ENCODE data around the gene ITGA11. TPM values are rescaled to one million over a fixed set of nuclear protein-coding genes. Genes with fewer than 3 reads are reported as not detected.

ITGA11 gene
- polyA plus RNA-seq, 1 of the 3 experiments (the other 2 are of a cell fraction), result 0.49 TPM

DNA sequence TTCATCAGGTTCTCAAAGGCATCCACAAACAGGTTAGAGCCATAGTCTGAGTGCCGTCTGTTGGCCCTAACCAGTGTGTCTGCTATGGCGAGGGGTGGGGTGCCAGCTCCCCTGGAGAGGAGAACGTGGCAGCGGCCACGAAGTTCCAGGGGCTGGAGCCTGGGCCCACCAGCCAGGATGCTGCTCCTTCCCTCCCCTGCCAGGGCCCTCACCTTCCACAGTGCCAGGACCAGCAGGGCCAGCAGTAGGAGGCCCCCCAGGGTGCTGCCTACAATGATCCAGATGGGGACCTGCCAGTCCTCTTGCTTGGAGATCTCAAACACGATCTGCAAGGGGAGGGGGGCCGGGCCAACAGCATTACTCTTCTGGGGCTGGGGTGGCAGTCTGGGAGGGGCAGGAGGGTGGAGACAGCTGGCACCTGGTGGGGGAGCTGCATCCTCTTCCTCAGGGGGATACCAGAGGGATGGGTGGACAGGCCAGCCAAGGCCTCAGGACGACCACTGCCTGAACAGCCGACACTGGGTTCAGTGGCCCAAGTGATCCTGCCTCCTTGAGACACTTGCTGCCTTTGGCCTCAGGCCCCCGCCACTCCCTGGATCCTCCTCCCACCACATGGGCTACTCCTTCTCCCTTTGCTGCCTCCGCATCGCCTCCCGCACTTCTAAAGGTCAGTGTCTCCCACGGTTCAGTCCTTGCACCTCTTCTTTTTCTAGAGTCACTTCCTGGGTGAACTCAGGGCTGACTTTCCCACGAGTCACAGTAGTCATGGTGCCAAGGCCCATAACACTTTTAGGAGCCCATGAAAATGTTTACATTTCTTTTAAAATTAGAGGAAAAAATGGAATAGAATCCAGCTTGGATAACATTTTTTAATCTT is 128.2 kb downstream of the ITGA11 start:
- Histone ChIP-seq H3K4me2 (no peak overlapping the region), H4K20me1 (ENCODE audit: insufficient read depth) (no peaks in the 10 kb centered on the region), H3K9me3 (no peaks in the 10 kb centered on the region), H3K27me3 (ENCODE audit: insufficient read depth) (no peaks in the 10 kb centered on the region), H3K79me2 (ENCODE audit: insufficient read depth) (no peaks in the 10 kb centered on the region), H3K4me3 (ENCODE audit: low read depth in 2 of 2, low read length in 1 of 2) (no peak overlapping the region), H2AFZ (ENCODE audit: low read depth) (no peak overlapping the region), H3K36me3 (replicated peaks in 1 of 2; ENCODE audit: control insufficient read depth in 1 of 2, insufficient read depth in 2 of 2, low read length in 1 of 2) (no peaks in the 10 kb centered on the region), H3K9ac (0 out of 2 replicates have a peak overlapping the region, but pooled peaks have one; percentile 33), H3K9me2 (no peaks in the 10 kb centered on the region), H3K27ac (ENCODE audit: low read depth in 2 of 2, low read length in 1 of 2) (peak overlapping the region in 1 of 2 experiments; percentile 61; a peak in 2 of 4 replicates), H3F3A (replicated peaks; ENCODE audit: insufficient read depth) (peaks cover 14% of the 10 kb centered on the region), H3K4me1 (ENCODE audit: control insufficient read depth in 1 of 2, insufficient read depth in 2 of 2, low read depth in 1 of 2, low read length in 1 of 2) (peaks cover 0 to 1% of the 10 kb centered on the region in 2 experiments; a peak in 2 of 4 replicates)
- 67% methylated on average over 10 of the region's 15 CpGs for WGBS (ENCODE audit: low lambda C conversion rate)
- TF ChIP-seq FOSL2 (IDR thresholded peaks at IDR 0.05; ENCODE audit: borderline replicate concordance, low read depth) (0 out of 2 replicates have a peak, but pooled peaks have one; percentile 19), JUND (IDR thresholded peaks at IDR 0.05) (no peak)
- ChIA-PET POLR2A (interaction anchor here (0.9 kb wide), 1 partner anchor 13 kb away, joined by 3 read pairs; no protein-coding TSS in a partner anchor), CTCF (interaction anchor here (0.6 to 4.5 kb wide), 11 partner anchors 15 to 621 kb away, joined by 3 to 75 read pairs (median 4); no protein-coding TSS in a partner anchor)
- DNase-seq, result no peak

DNA sequence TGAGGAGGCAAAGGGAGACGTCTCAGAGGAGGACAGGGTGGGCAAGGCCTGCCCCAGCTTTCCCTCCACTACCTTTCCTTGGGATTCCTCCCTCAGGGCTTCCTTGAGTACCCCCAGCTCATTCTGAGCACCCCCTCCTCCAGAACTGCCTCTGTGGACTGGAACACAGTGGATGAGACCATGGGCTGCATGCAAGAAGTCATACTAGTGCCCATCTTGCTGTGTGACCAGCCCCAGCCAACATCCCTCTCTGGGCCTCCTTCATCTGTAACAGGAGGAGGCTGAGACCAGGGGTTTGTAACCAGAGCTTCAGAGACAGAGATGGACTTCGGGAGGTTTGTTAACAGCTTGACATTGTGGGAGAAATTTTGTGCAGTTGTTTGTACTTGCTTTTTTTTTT is 128.8 kb downstream of the ITGA11 start:
- H3K4me2 ChIP-seq, result no peak overlapping the region
- H3K4me3 ChIP-seq (ENCODE audit: low read depth in 2 of 2, low read length in 1 of 2), result no peak overlapping the region
- no peak overlapping the region for H3K27ac ChIP-seq (ENCODE audit: low read depth in 2 of 2, low read length in 1 of 2)
- peaks cover 0 to 4% of the 10 kb centered on the region in 2 experiments; a peak in 2 of 4 replicates for H3K4me1 ChIP-seq (ENCODE audit: control insufficient read depth in 1 of 2, insufficient read depth in 2 of 2, low read depth in 1 of 2, low read length in 1 of 2)
- no peaks in the 10 kb centered on the region for H3K9me3 ChIP-seq
- H3K27me3 ChIP-seq (ENCODE audit: insufficient read depth), result no peaks in the 10 kb centered on the region
- H3K9me2 ChIP-seq, result no peaks in the 10 kb centered on the region
- ChIA-PET POLR2A (interaction anchor here (0.9 kb wide), 1 partner anchor 12 kb away, joined by 3 read pairs; no protein-coding TSS in a partner anchor), CTCF (interaction anchor here (0.6 to 2.7 kb wide), 8 partner anchors 21 to 371 kb away, joined by 3 to 14 read pairs (median 3); partner anchors contain the start of gene FEM1B)
- peaks cover 14% of the 10 kb centered on the region for H3F3A ChIP-seq (replicated peaks; ENCODE audit: insufficient read depth)
- no peak for DNase-seq
- no peak overlapping the region for H2AFZ ChIP-seq (ENCODE audit: low read depth)
- H3K36me3 ChIP-seq (replicated peaks in 1 of 2; ENCODE audit: control insufficient read depth in 1 of 2, insufficient read depth in 2 of 2, low read length in 1 of 2), result peaks cover under 1 to 6% of the 10 kb centered on the region in 2 experiments
- WGBS (ENCODE audit: low lambda C conversion rate), result 69% methylated on average over 2 of the region's 2 CpGs
- no peak overlapping the region for H3K9ac ChIP-seq
- H4K20me1 ChIP-seq (ENCODE audit: insufficient read depth), result no peaks in the 10 kb centered on the region
- 0 out of 2 replicates have a peak, but pooled peaks cover 1% of the 10 kb centered on the region for H3K79me2 ChIP-seq (ENCODE audit: insufficient read depth)
- TF ChIP-seq RAD21 (IDR thresholded peaks at IDR 0.05; ENCODE audit: low read length) (no peak), TCF12 (IDR thresholded peaks at IDR 0.05) (no peak), GATA2 (CRISPR knock-in tag; IDR thresholded peaks at IDR 0.05) (no peak), RXRA (IDR thresholded peaks at IDR 0.05; ENCODE audit: borderline replicate concordance, low read depth) (no peak), TAF1 (IDR thresholded peaks at IDR 0.05; ENCODE audit: borderline replicate concordance, low read depth, low read length) (no peak), GABPA (IDR thresholded peaks at IDR 0.05; ENCODE audit: low read depth) (no peak), TEAD4 (IDR thresholded peaks at IDR 0.05; ENCODE audit: borderline replicate concordance, insufficient read depth) (no peak), FOSL2 (IDR thresholded peaks at IDR 0.05; ENCODE audit: borderline replicate concordance, low read depth) (no peak), SMC3 (IDR thresholded peaks at IDR 0.05; ENCODE audit: low read depth, low read length) (no peak), POLR2AphosphoS5 (IDR thresholded peaks at IDR 0.05; ENCODE audit: low read depth, low read length) (no peak), NRF1 (IDR thresholded peaks at IDR 0.05; ENCODE audit: low read depth, low read length) (no peak), NFIC (IDR thresholded peaks at IDR 0.05; ENCODE audit: borderline replicate concordance) (no peak), ELF1 (IDR thresholded peaks at IDR 0.05) (no peak)
- TF ChIP-seq, protein P1, sequence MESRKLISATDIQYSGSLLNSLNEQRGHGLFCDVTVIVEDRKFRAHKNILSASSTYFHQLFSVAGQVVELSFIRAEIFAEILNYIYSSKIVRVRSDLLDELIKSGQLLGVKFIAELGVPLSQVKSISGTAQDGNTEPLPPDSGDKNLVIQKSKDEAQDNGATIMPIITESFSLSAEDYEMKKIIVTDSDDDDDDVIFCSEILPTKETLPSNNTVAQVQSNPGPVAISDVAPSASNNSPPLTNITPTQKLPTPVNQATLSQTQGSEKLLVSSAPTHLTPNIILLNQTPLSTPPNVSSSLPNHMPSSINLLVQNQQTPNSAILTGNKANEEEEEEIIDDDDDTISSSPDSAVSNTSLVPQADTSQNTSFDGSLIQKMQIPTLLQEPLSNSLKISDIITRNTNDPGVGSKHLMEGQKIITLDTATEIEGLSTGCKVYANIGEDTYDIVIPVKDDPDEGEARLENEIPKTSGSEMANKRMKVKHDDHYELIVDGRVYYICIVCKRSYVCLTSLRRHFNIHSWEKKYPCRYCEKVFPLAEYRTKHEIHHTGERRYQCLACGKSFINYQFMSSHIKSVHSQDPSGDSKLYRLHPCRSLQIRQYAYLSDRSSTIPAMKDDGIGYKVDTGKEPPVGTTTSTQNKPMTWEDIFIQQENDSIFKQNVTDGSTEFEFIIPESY (IDR thresholded peaks at IDR 0.05; ENCODE audit: borderline replicate concordance, low read depth), result no peak
- TF ChIP-seq, protein P2, sequence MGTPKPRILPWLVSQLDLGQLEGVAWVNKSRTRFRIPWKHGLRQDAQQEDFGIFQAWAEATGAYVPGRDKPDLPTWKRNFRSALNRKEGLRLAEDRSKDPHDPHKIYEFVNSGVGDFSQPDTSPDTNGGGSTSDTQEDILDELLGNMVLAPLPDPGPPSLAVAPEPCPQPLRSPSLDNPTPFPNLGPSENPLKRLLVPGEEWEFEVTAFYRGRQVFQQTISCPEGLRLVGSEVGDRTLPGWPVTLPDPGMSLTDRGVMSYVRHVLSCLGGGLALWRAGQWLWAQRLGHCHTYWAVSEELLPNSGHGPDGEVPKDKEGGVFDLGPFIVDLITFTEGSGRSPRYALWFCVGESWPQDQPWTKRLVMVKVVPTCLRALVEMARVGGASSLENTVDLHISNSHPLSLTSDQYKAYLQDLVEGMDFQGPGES (IDR thresholded peaks at IDR 0.05; ENCODE audit: low read depth, low read length), result no peak
- TF ChIP-seq, protein P3, sequence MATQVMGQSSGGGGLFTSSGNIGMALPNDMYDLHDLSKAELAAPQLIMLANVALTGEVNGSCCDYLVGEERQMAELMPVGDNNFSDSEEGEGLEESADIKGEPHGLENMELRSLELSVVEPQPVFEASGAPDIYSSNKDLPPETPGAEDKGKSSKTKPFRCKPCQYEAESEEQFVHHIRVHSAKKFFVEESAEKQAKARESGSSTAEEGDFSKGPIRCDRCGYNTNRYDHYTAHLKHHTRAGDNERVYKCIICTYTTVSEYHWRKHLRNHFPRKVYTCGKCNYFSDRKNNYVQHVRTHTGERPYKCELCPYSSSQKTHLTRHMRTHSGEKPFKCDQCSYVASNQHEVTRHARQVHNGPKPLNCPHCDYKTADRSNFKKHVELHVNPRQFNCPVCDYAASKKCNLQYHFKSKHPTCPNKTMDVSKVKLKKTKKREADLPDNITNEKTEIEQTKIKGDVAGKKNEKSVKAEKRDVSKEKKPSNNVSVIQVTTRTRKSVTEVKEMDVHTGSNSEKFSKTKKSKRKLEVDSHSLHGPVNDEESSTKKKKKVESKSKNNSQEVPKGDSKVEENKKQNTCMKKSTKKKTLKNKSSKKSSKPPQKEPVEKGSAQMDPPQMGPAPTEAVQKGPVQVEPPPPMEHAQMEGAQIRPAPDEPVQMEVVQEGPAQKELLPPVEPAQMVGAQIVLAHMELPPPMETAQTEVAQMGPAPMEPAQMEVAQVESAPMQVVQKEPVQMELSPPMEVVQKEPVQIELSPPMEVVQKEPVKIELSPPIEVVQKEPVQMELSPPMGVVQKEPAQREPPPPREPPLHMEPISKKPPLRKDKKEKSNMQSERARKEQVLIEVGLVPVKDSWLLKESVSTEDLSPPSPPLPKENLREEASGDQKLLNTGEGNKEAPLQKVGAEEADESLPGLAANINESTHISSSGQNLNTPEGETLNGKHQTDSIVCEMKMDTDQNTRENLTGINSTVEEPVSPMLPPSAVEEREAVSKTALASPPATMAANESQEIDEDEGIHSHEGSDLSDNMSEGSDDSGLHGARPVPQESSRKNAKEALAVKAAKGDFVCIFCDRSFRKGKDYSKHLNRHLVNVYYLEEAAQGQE (IDR thresholded peaks at IDR 0.05; ENCODE audit: low read depth, low read length), result no peak
- TF ChIP-seq, protein P4, sequence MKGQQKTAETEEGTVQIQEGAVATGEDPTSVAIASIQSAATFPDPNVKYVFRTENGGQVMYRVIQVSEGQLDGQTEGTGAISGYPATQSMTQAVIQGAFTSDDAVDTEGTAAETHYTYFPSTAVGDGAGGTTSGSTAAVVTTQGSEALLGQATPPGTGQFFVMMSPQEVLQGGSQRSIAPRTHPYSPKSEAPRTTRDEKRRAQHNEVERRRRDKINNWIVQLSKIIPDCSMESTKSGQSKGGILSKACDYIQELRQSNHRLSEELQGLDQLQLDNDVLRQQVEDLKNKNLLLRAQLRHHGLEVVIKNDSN (IDR thresholded peaks at IDR 0.05; ENCODE audit: borderline replicate concordance, low read depth), result no peak
- TF ChIP-seq, protein P5, sequence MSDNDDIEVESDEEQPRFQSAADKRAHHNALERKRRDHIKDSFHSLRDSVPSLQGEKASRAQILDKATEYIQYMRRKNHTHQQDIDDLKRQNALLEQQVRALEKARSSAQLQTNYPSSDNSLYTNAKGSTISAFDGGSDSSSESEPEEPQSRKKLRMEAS (IDR thresholded peaks at IDR 0.05; ENCODE audit: low read depth), result no peak

Data from SK-N-SH (cell line).